RWPE2 (cell line): ENCODE data around the gene MCM10.
"Not testable (repeated sequence)": the region's sequence is repeated elsewhere in the genome, so short reads cannot be mapped to it uniquely, and the experiment has no call there.

Experiments used
- ATAC-seq: fragments of 200-7000 bp; cut with Tn5 transposase; 3 replicates; pipeline ENCODE4 v1.9.1; 2021; ENCODE audit warnings: low read depth
- DNase-seq: peaks from one replicate; pipeline ENCODE4 v3.0.0-alpha.2; 2020; ENCODE audit warnings: low spot score
- H3K27ac ChIP-seq: fragments of 450-650 bp; 2 replicates; pipeline ENCODE4 v1.5.1; 2017; ENCODE audit warnings: mild to moderate bottlenecking; ENCODE audit not compliant: poor library complexity, severe bottlenecking
- H3K27me3 ChIP-seq: fragments of 250-450 bp; sonication (Bioruptor Pico); 2 replicates; pipeline ENCODE4 v1.5.1; 2021; ENCODE audit warnings: mild to moderate bottlenecking, moderate library complexity; ENCODE audit not compliant: insufficient read depth, poor library complexity, severe bottlenecking
- H3K36me3 ChIP-seq: fragments of 250-450 bp; sonication (Bioruptor Pico); 2 replicates; pipeline ENCODE4 v1.5.1; 2020; ENCODE audit warnings: low read depth, mild to moderate bottlenecking, moderate library complexity
- H3K4me1 ChIP-seq: fragments of 250-450 bp; sonication (Bioruptor Pico); 2 replicates; pipeline ENCODE4 v1.5.1; 2021; ENCODE audit warnings: mild to moderate bottlenecking, moderate library complexity; ENCODE audit not compliant: insufficient read depth, poor library complexity, severe bottlenecking
- H3K4me3 ChIP-seq: fragments of 250-450 bp; sonication (Bioruptor Pico); 2 replicates; pipeline ENCODE4 v1.5.1; 2021; ENCODE audit warnings: mild to moderate bottlenecking, moderate library complexity; ENCODE audit not compliant: severe bottlenecking
- H3K9me3 ChIP-seq: fragments of 250-450 bp; sonication (Bioruptor Pico); 2 replicates; pipeline ENCODE4 v1.5.1; 2021; ENCODE audit warnings: mild to moderate bottlenecking, moderate library complexity; ENCODE audit not compliant: severe bottlenecking
- CTCF ChIP-seq: fragments of 450-650 bp; IDR thresholded peaks from one replicate; pipeline ENCODE4 v1.5.1; 2017; ENCODE audit warnings: mild to moderate bottlenecking, moderate library complexity; ENCODE audit not compliant: poor library complexity, severe bottlenecking

Gene MCM10

GRCh38 chr10:13144814-13145213, 16.5 kb upstream of the MCM10 start:
- no peaks in the 10 kb centered on the region for H3K9me3 ChIP-seq
- H3K27me3 ChIP-seq = no peaks in the 10 kb centered on the region
- H3K27ac ChIP-seq = no peak overlapping the region
- no peaks in the 10 kb centered on the region; the same call in 1 of the 2 replicates for H3K36me3 ChIP-seq
- no peak overlapping the region for H3K4me3 ChIP-seq
- H3K4me1 ChIP-seq = peaks cover 7% of the 10 kb centered on the region
- no peak for DNase-seq
- TF ChIP-seq CTCF = no peak
- no peak for ATAC-seq

- Histone ChIP-seq H3K27me3 (no peaks in the 10 kb centered on the region), H3K9me3 (no peaks in the 10 kb centered on the region), H3K27ac (peak overlapping the region; percentile 11), H3K4me3 (no peak overlapping the region), H3K4me1 (peaks cover 7% of the 10 kb centered on the region), H3K36me3 (no peaks in the 10 kb centered on the region; the same call in 1 of the 2 replicates)
- no peak for TF ChIP-seq CTCF
- ATAC-seq (peak; percentile 81), DNase-seq (no peak)
Measured at GRCh38 chr10:13146379-13146778, 15.0 kb upstream of the MCM10 start.

DNA sequence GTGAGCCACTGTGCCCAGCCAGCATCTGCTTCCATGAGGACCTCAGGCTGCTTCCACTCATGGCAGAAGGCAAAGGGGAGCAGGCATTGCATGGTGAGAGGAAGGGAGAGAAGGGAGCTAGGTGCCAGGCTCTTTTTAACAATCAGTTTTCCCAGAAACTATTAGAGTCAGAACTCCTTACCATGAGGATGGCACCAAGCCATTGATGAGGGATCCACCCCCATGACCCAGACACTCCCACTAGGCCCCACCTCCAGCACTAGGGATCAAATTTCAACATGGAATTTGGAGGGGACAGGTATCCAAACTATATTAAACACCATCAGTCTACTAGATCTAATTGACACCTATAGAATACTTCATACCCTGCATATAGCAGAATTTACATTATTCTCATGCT, 14.2 kb upstream of the MCM10 start:
- no peaks in the 10 kb centered on the region for H3K27me3 ChIP-seq
- DNase-seq (no peak), ATAC-seq (no peak)
- no peaks in the 10 kb centered on the region; the same call in 1 of the 2 replicates for H3K36me3 ChIP-seq
- peak overlapping the region; percentile 11 for H3K27ac ChIP-seq
- no peak for TF ChIP-seq CTCF
- peaks cover 7% of the 10 kb centered on the region for H3K4me1 ChIP-seq
- no peaks in the 10 kb centered on the region for H3K9me3 ChIP-seq
- H3K4me3 ChIP-seq = no peak overlapping the region

DNA sequence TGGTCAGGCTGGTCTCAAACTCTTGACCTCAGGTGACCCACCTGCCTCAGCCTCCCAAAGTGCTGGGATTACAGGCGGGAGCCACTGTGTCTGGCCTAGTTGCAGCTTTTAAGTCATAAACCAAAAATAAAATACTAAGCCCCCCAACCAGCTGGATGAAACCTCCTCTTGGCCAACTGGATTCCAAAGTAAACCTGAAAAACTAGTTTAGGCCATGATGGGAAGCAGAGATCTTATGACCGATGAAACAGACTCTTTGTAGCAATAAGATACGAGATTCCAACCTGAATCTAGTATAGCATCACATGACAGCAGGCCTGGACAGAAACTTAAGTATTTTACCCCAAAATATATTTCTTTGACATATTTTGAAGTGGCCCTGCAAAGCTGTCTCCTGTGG, 9.1 kb upstream of the MCM10 start:
- DNase-seq (no peak), ATAC-seq (no peak)
- Histone ChIP-seq H3K4me3 (no peak overlapping the region), H3K27ac (no peak overlapping the region), H3K9me3 (no peaks in the 10 kb centered on the region), H3K36me3 (no peaks in the 10 kb centered on the region), H3K4me1 (peaks cover 7% of the 10 kb centered on the region), H3K27me3 (no peaks in the 10 kb centered on the region)
- no peak for TF ChIP-seq CTCF

DNA sequence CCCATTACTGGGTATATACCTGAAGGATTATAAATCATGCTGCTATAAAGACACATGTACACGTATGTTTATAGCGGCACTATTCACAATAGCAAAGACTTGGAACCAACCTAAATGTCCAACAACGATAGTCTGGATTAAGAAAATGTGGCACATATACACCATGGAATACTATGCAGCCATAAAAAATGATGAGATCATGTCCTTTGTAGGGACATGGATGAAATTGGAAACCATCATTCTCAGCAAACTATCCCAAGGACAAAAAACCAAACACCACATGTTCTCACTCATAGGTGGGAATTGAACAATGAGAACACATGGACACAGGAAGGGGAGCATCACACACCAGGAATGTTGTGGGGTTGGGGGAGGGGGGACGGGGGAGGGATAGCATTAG, 5.5 kb upstream of the MCM10 start:
- not testable (repeated sequence) for H3K4me3 ChIP-seq, H3K27ac ChIP-seq, H3K27me3 ChIP-seq, H3K36me3 ChIP-seq, ATAC-seq, H3K9me3 ChIP-seq, H3K4me1 ChIP-seq, DNase-seq

- no peaks in the 10 kb centered on the region for H3K36me3 ChIP-seq
- TF ChIP-seq CTCF = no peak
- DNase-seq (no peak), ATAC-seq (no peak)
- H3K4me1 ChIP-seq = no peaks in the 10 kb centered on the region
- no peaks in the 10 kb centered on the region for H3K9me3 ChIP-seq
- no peaks in the 10 kb centered on the region for H3K27me3 ChIP-seq
- no peak overlapping the region for H3K27ac ChIP-seq
- no peak overlapping the region for H3K4me3 ChIP-seq
Measured at GRCh38 chr10:13158401-13158800, 3.0 kb upstream of the MCM10 start.
